ENCODE measurements around the gene GNAI1. TPM values are rescaled to one million over a fixed set of nuclear protein-coding genes. Genes with fewer than 3 reads are reported as not detected.

The GNAI1 gene
- total RNA-seq, 2 donors from 2014 or later, result 9.2 to 11.5 TPM

DNA sequence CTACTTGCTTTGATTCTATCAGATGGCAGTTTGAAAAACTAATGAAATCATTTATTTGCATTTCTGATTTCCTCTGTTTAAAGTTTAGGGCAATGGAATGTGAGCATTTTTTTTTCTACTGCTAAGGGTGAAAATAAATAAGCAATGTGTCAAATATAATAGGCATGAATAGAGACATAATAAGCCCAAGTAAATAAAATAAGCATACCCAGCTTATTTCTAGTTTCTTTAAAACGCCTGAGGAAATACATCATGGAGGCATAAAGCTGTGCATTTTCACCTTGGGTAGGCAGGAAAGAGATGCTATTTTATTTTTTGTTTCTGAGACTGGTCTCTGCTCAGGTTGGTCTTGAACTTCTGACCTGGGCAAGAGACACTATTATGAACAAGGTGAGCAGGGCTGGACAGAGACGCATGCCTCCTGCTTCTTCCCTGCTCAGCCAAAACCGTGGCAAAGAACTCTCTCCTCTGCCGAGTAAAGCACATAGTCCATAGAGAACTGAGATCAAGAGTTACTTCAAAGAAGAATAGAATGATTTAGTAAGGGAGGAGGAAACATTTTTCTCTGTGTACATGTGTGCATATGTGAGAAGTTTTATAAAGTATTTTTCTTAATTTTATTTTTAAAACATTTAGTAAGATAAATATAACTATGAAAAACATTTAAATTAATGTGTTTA is 138.1 kb downstream of the GNAI1 start:
- H3K4me1 ChIP-seq, result peaks cover 0 to 2% of the 10 kb centered on the region in 2 donors
- TF ChIP-seq, protein P1, sequence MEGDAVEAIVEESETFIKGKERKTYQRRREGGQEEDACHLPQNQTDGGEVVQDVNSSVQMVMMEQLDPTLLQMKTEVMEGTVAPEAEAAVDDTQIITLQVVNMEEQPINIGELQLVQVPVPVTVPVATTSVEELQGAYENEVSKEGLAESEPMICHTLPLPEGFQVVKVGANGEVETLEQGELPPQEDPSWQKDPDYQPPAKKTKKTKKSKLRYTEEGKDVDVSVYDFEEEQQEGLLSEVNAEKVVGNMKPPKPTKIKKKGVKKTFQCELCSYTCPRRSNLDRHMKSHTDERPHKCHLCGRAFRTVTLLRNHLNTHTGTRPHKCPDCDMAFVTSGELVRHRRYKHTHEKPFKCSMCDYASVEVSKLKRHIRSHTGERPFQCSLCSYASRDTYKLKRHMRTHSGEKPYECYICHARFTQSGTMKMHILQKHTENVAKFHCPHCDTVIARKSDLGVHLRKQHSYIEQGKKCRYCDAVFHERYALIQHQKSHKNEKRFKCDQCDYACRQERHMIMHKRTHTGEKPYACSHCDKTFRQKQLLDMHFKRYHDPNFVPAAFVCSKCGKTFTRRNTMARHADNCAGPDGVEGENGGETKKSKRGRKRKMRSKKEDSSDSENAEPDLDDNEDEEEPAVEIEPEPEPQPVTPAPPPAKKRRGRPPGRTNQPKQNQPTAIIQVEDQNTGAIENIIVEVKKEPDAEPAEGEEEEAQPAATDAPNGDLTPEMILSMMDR (IDR thresholded peaks at IDR 0.05), result no peak
- H3K9me3 ChIP-seq, result no peaks in the 10 kb centered on the region
- no peaks in the 10 kb centered on the region for H3K27me3 ChIP-seq
- DNase-seq (ENCODE audit: low spot score), result no peak
- no peak overlapping the region for H3K27ac ChIP-seq
- no peaks in the 10 kb centered on the region for H3K36me3 ChIP-seq
- no peak overlapping the region for H3K4me3 ChIP-seq

DNA sequence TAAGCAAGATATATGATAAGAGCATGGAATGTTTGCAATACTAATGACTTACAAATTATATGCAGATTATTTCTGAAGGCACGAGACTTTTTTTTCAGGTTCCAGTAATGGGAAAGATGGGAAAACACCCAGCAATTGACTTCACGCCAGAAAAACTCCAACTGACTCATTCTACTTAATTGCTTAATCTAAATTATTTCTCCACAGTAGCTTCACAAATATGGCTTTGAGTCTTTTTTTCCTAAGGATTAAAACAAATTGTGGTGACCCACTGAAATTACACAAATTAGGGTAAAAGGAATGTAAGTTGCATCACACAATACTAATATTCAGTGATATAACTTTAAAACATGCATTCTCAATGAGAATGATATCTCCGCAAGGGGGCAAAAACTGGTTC is 138.7 kb downstream of the GNAI1 start:
- H3K9me3 ChIP-seq, result no peaks in the 10 kb centered on the region
- H3K27ac ChIP-seq, result no peak overlapping the region
- no peaks in the 10 kb centered on the region for H3K36me3 ChIP-seq
- TF ChIP-seq, protein P1 (IDR thresholded peaks at IDR 0.05), result no peak
- DNase-seq (ENCODE audit: low spot score), result no peak
- no peak overlapping the region for H3K4me3 ChIP-seq
- H3K27me3 ChIP-seq, result no peaks in the 10 kb centered on the region
- H3K4me1 ChIP-seq, result peaks cover 0 to 8% of the 10 kb centered on the region in 2 donors

DNA sequence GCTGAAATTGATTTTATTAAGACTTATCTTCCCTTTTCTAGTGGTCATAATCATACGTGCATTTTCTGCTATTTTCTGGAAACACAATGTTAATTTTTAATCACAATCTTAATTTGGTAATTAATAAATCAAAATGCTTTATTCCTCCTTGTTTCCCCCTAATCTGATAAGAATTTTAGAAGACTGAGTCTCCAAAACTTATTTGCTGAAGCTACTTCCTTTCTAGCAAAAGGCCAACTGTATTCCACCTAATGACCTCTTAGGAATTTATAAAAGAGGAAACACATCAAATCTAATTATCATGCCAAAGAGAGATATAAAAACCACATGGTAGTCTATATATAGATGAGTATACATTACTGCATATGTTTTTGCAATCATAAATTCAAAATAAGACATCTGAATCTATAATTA is 140.6 kb downstream of the GNAI1 start:
- no peaks in the 10 kb centered on the region for H3K36me3 ChIP-seq
- DNase-seq (ENCODE audit: low spot score), result no peak
- no peak overlapping the region for H3K27ac ChIP-seq
- H3K27me3 ChIP-seq, result no peaks in the 10 kb centered on the region
- H3K9me3 ChIP-seq, result no peaks in the 10 kb centered on the region
- H3K4me3 ChIP-seq, result no peak overlapping the region
- TF ChIP-seq, protein P1 (IDR thresholded peaks at IDR 0.05), result no peak
- peaks cover 0 to 8% of the 10 kb centered on the region in 2 donors for H3K4me1 ChIP-seq

Data from right atrium auricular region (tissue), 2 donors.